B cell (primary cell): ENCODE data around the gene DIS3L2. TPM values are rescaled to one million over a fixed set of nuclear protein-coding genes. Genes with fewer than 3 reads are reported as not detected.

Source experiments
- ATAC-seq: fragments of 200-7000 bp; cut with Tn5 transposase; one replicate; pipeline ENCODE4 v1.10.0; 2021; ENCODE audit warnings: low read depth, mild to moderate bottlenecking, moderate number of reproducible peaks, moderate library complexity
- CTCF ChIA-PET: fragments of 350-600 bp; sonication (Branson Sonifier 250); formaldehyde crosslinking; loops from one replicate; lab custom pipeline; 2021; ENCODE audit warnings: antibody characterized with exemption, inconsistent platforms; lab: Charles Lee
- POLR2A ChIA-PET: fragments of 350-600 bp; sonication (Branson Sonifier 250); formaldehyde crosslinking; loops from one replicate; lab custom pipeline; 2021; ENCODE audit warnings: antibody characterized with exemption; lab: Charles Lee
- DNase-seq: peaks from one replicate; pipeline ENCODE4 v3.0.0; 2013
- H2AFZ ChIP-seq: 2 replicates; pipeline ENCODE4 v1.6.1; 2012; ENCODE audit warnings: mild to moderate bottlenecking, low read depth, low read length; ENCODE audit not compliant: insufficient read depth, poor library complexity, severe bottlenecking
- H3K27ac ChIP-seq, 2 donors: 1 replicate in 1 of 2; 2 replicates in 1 of 2; pipeline ENCODE4 v1.5.1; 2012 to 2013; ENCODE audit warnings: low read length in 2 of 2, mild to moderate bottlenecking in 2 of 2, moderate library complexity in 1 of 2
- H3K27me3 ChIP-seq, 4 experiments: fragments of 200-600 bp in 1 of 4; sonication (generic) in 1 of 4; replicated peaks in 1 of 4; 1 replicate in 2 of 4; 2 replicates in 2 of 4; pipeline versions ENCODE4 v1.6.1 to v1.7.0; 2013 to 2016; ENCODE audit warnings: low read length in 3 of 4, mild to moderate bottlenecking in 2 of 4, mixed read lengths in 1 of 4, moderate library complexity in 1 of 4; ENCODE audit not compliant: insufficient read depth in 4 of 4, control insufficient read depth in 3 of 4; ENCODE audit errors: control extremely low read depth in 1 of 4
- H3K36me3 ChIP-seq, 2 experiments: replicated peaks in 1 of 2; 1 replicate in 1 of 2; 2 replicates in 1 of 2; pipeline versions ENCODE4 v1.6.1 to v1.7.1; 2013; ENCODE audit warnings: low read length in 1 of 2; ENCODE audit not compliant: insufficient read depth in 2 of 2, control insufficient read depth in 1 of 2; ENCODE audit errors: control extremely low read depth in 1 of 2, extremely low read depth in 1 of 2
- H3K4me1 ChIP-seq, 2 donors: fragments of 200-600 bp in 1 of 2; sonication (generic) in 1 of 2; 1 replicate in 1 of 2; 2 replicates in 1 of 2; pipeline versions ENCODE4 v1.5.1 to v1.6.1; 2013 to 2017; ENCODE audit warnings: low read length in 2 of 2; ENCODE audit not compliant: control insufficient read depth in 2 of 2, insufficient read depth in 2 of 2
- H3K4me2 ChIP-seq: replicated peaks from 2 replicates; pipeline ENCODE3; 2012; ENCODE audit warnings: mild to moderate bottlenecking, low read depth, low read length; ENCODE audit not compliant: poor library complexity, severe bottlenecking
- H3K4me3 ChIP-seq, 5 experiments: fragments of 200-600 bp in 1 of 5; sonication (generic) in 1 of 5; 1 replicate in 3 of 5; 2 replicates in 2 of 5; pipeline versions ENCODE4 v1.5.1 to v1.7.0; 2011 to 2016; ENCODE audit warnings: low read length in 4 of 5, mild to moderate bottlenecking in 4 of 5, low read depth in 2 of 5, control low read depth in 1 of 5, moderate library complexity in 1 of 5; ENCODE audit not compliant: insufficient read depth in 1 of 5; ENCODE audit errors: control extremely low read depth in 1 of 5, extremely low read depth in 1 of 5
- H3K79me2 ChIP-seq: fragments of 200-600 bp; sonication (generic); one replicate; pipeline ENCODE4 v1.6.0; 2016; ENCODE audit warnings: low read length; ENCODE audit not compliant: control insufficient read depth, insufficient read depth
- H3K9ac ChIP-seq: fragments of 200-600 bp; sonication (generic); 2 replicates; pipeline ENCODE4 v1.6.1; 2017; ENCODE audit warnings: mild to moderate bottlenecking, low read length, moderate library complexity
- H3K9me3 ChIP-seq, 3 donors: one replicate each; pipeline versions ENCODE4 v1.6.1 to v1.7.1; 2013; ENCODE audit warnings: low read length in 2 of 3; ENCODE audit not compliant: control insufficient read depth in 2 of 3, insufficient read depth in 1 of 3; ENCODE audit errors: control extremely low read depth in 1 of 3
- H4K20me1 ChIP-seq: 2 replicates; pipeline ENCODE4 v1.6.0; 2012; ENCODE audit warnings: mild to moderate bottlenecking, low read length; ENCODE audit not compliant: insufficient read depth, control insufficient read depth, poor library complexity, severe bottlenecking
- H3K27ac Mint-ChIP-seq: one replicate; pipeline ENCODE4 v1.8.0; 2021; ENCODE audit warnings: mixed read lengths
- H3K27me3 Mint-ChIP-seq: one replicate; pipeline ENCODE4 v1.8.0; 2021; ENCODE audit warnings: mixed read lengths
- H3K4me1 Mint-ChIP-seq: one replicate; pipeline ENCODE4 v1.8.0; 2021; ENCODE audit warnings: mixed read lengths
- H3K4me3 Mint-ChIP-seq: one replicate; pipeline ENCODE4 v1.8.0; 2021; ENCODE audit warnings: mixed read lengths
- H3K9me3 Mint-ChIP-seq: one replicate; pipeline ENCODE4 v1.8.0; 2022; ENCODE audit warnings: mixed read lengths; ENCODE audit not compliant: insufficient read depth
- EZH2 ChIP-seq: IDR thresholded peaks from 2 replicates; pipeline ENCODE4 v1.6.1; 2012; ENCODE audit warnings: borderline replicate concordance, low read depth, mild to moderate bottlenecking, moderate library complexity, low read length; ENCODE audit not compliant: insufficient read depth, poor library complexity, severe bottlenecking
- WGBS: methylation state at CpG from one replicate; pipeline ENCODE4 v1.1.5; 2013; ENCODE audit warnings: missing lambda C conversion rate; ENCODE audit not compliant: insufficient coverage; 5-methylcytosine and 5-hydroxymethylcytosine counted together
- intact Hi-C: fragments of 100-400 bp; cut with micrococcal nuclease; formaldehyde crosslinking; loops from one replicate; pipeline ENCODE4 v1.10.0; 2022
- polyA plus RNA-seq: library from polyadenylated mRNA; depleted of rRNA; stranded (reverse); fragments of >200 nt; gene quantifications from 2 replicates; pipeline ENCODE4 v1.2.3, GENCODE V29; 2012
- total RNA-seq, 2 donors: library from RNA; stranded (reverse); fragments of 120-200 nt in 1 of 2; gene quantifications; 1 replicate in 1 of 2; 2 replicates in 1 of 2; pipeline versions ENCODE4 v1.2.3 to v1.2.4, GENCODE V29; 2013 to 2022
- TF ChIP-seq, protein P1 (sequence below): fragments of 200-600 bp; IDR thresholded peaks from one replicate; pipeline ENCODE4 v1.8.0; 2022; ENCODE audit warnings: antibody characterized with exemption, mild to moderate bottlenecking

DIS3L2 gene
- total and polyA plus RNA-seq, 2 donors (not counting 1 experiment from before 2014, with no cell fraction given), result 34.5 to 70.1 TPM

DNA sequence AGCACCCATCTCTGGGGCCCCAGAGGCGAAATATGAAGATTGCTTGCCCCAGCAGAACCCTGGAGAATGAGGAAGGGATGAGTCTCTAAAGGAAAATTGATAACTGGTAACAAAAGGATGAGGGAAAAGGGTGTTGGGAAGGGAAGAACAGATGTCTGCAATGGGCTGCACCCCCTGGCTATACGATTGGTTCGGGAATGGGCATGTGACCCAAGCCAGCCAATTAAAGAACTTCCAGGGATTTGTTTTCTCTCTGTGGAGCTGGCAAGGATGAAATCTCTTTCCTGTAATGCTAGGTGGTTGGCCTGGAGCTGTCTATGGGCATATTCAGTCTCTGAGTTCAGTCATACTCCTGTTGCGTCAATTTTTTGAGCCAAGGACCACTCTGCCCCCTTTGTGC lies 22.5 kb upstream of the DIS3L2 start:
- Histone ChIP-seq H2AFZ (no peak overlapping the region), H3K9me3 (no peaks in the 10 kb centered on the region), H3K27ac (no peak overlapping the region), H3K4me1 (peaks cover 0 to 5% of the 10 kb centered on the region in 2 donors), H3K4me3 (no peak overlapping the region), H4K20me1 (no peaks in the 10 kb centered on the region), H3K9ac (no peak overlapping the region), H3K36me3 (no peaks in the 10 kb centered on the region), H3K79me2 (no peaks in the 10 kb centered on the region), H3K27me3 (peaks cover 0 to 6% (median 0%) of the 10 kb centered on the region in 4 experiments), H3K4me2 (no peak overlapping the region)
- Mint-ChIP-seq H3K4me1 (peaks cover 4% of the 10 kb centered on the region), H3K27ac (no peak overlapping the region), H3K4me3 (no peak overlapping the region), H3K27me3 (peaks cover 16% of the 10 kb centered on the region), H3K9me3 (no peaks in the 10 kb centered on the region)
- ATAC-seq (no peak), DNase-seq (no peak)
- 100% methylated on average over 3 of the region's 4 CpGs for WGBS
- ChIA-PET CTCF (no interaction called here), POLR2A (no interaction called here)
- intact Hi-C loops, result no loop called here
- no peak for TF ChIP-seq EZH2
- TF ChIP-seq, protein P1, sequence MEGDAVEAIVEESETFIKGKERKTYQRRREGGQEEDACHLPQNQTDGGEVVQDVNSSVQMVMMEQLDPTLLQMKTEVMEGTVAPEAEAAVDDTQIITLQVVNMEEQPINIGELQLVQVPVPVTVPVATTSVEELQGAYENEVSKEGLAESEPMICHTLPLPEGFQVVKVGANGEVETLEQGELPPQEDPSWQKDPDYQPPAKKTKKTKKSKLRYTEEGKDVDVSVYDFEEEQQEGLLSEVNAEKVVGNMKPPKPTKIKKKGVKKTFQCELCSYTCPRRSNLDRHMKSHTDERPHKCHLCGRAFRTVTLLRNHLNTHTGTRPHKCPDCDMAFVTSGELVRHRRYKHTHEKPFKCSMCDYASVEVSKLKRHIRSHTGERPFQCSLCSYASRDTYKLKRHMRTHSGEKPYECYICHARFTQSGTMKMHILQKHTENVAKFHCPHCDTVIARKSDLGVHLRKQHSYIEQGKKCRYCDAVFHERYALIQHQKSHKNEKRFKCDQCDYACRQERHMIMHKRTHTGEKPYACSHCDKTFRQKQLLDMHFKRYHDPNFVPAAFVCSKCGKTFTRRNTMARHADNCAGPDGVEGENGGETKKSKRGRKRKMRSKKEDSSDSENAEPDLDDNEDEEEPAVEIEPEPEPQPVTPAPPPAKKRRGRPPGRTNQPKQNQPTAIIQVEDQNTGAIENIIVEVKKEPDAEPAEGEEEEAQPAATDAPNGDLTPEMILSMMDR, result no peak

DNA sequence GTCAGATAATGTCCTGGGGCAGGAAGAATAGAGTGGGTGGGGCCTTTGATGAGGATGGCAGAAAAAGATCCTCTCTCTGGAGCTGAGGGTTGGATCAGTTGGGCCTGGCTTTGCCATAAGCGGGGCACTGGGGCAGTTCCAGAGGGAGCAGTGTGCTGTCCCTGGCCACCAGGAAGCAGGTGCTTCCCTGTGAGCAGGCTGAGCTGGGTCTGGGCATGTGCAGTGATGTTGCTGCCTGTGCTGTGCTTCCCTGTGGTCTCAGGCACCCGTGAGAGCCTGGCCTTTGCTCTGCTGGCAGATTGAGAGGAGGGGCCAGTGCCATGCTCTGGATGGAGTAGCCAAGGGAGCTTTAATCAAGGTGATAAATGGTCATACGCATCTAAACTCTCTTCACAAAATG lies 20.7 kb upstream of the DIS3L2 start:
- no peak for DNase-seq
- no peak for ATAC-seq
- H2AFZ ChIP-seq, result no peak overlapping the region
- 35% methylated on average over 3 of the region's 3 CpGs for WGBS
- POLR2A ChIA-PET, result no interaction called here
- Mint-ChIP-seq H3K4me3 (no peak overlapping the region), H3K4me1 (no peaks in the 10 kb centered on the region), H3K27ac (no peak overlapping the region), H3K9me3 (no peaks in the 10 kb centered on the region), H3K27me3 (peaks cover 20% of the 10 kb centered on the region)
- H3K36me3 ChIP-seq, result no peaks in the 10 kb centered on the region
- H3K4me2 ChIP-seq, result no peak overlapping the region
- H3K27me3 ChIP-seq, result peaks cover 0 to 3% (median 0%) of the 10 kb centered on the region in 4 experiments
- H3K4me3 ChIP-seq, result no peak overlapping the region
- CTCF ChIA-PET, result no interaction called here
- no peaks in the 10 kb centered on the region for H3K9me3 ChIP-seq
- H4K20me1 ChIP-seq, result no peaks in the 10 kb centered on the region
- no peaks in the 10 kb centered on the region for H3K79me2 ChIP-seq
- no peak overlapping the region for H3K9ac ChIP-seq
- no peak overlapping the region for H3K27ac ChIP-seq
- no peak for TF ChIP-seq EZH2
- TF ChIP-seq, protein P1, result no peak
- no peaks in the 10 kb centered on the region for H3K4me1 ChIP-seq
- intact Hi-C loops, result no loop called here
